ENCODE measurements around the gene NDUFAF2.
A peak's percentile ranks its signal among the peaks of the same experiment; 100 is the strongest.

Gene NDUFAF2

DNA sequence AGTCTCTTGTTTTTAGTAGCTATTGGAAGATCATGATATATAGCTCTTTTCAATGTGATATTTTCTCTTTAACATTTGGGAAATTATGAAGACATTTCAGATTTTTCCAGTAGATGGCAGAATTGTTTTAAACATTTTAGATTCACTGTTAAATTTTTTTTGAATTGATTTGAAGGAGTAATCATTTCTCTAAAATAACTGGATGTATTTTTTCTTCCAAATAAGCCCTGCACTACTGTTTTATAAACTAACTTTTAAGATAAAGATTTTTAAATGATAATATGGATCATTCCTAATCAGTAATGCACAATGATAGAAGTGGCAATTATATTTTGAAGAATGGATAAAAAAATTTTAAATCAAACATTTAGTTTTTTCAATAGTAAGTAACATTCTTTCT, 14.2 kb downstream of the NDUFAF2 start:
- TF ChIP-seq CTCF (IDR thresholded peaks at IDR 0.05; ENCODE audit: control insufficient read depth, insufficient read depth, low read depth, low read length, missing control alignments), result no peak
- H3K4me3 ChIP-seq (ENCODE audit: control insufficient read depth, low read depth, low read length), result no peak overlapping the region
- no peak for DNase-seq (ENCODE audit: low read depth)

- DNase-seq (ENCODE audit: low read depth), result no peak
- H3K4me3 ChIP-seq (ENCODE audit: control insufficient read depth, low read depth, low read length), result no peak overlapping the region
- TF ChIP-seq CTCF (IDR thresholded peaks at IDR 0.05; ENCODE audit: control insufficient read depth, insufficient read depth, low read depth, low read length, missing control alignments), result peak; percentile 58
Measured at GRCh38 chr5:60960591-60960990, 15.6 kb downstream of the NDUFAF2 start.

GRCh38 chr5:60961685-60962084, 16.7 kb downstream of the NDUFAF2 start:
- no peak for TF ChIP-seq CTCF (IDR thresholded peaks at IDR 0.05; ENCODE audit: control insufficient read depth, insufficient read depth, low read depth, low read length, missing control alignments)
- peak; percentile 27 for DNase-seq (ENCODE audit: low read depth)

DNA sequence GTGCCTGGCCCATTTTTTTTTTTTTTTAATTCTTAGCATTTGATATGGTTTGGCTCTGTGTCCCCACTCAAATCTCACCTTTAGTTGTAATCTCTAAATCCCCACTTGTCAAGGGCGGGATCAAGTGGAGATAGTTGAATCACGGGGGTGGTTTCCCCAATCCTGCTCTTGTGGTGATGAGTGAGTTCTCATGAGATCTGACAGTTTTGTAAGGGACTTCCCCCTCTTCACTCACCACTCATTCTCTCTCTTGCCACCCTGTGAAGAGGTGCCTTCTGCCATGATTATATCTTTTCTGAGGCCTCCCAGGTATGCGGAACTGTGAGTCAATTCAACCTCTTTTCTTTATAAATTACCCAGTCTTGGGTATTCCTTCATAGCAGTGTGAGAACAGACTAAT, 27.2 kb downstream of the NDUFAF2 start:
- no peak overlapping the region for H3K4me3 ChIP-seq (ENCODE audit: control insufficient read depth, low read depth, low read length)
- DNase-seq (ENCODE audit: low read depth), result no peak
- no peak for TF ChIP-seq CTCF (IDR thresholded peaks at IDR 0.05; ENCODE audit: control insufficient read depth, insufficient read depth, low read depth, low read length, missing control alignments)

More at GRCh38 chr5:60961685-60962084, 16.7 kb downstream of the NDUFAF2 start:
- H3K4me3 ChIP-seq (ENCODE audit: control insufficient read depth, low read depth, low read length), result no peak overlapping the region

DNA sequence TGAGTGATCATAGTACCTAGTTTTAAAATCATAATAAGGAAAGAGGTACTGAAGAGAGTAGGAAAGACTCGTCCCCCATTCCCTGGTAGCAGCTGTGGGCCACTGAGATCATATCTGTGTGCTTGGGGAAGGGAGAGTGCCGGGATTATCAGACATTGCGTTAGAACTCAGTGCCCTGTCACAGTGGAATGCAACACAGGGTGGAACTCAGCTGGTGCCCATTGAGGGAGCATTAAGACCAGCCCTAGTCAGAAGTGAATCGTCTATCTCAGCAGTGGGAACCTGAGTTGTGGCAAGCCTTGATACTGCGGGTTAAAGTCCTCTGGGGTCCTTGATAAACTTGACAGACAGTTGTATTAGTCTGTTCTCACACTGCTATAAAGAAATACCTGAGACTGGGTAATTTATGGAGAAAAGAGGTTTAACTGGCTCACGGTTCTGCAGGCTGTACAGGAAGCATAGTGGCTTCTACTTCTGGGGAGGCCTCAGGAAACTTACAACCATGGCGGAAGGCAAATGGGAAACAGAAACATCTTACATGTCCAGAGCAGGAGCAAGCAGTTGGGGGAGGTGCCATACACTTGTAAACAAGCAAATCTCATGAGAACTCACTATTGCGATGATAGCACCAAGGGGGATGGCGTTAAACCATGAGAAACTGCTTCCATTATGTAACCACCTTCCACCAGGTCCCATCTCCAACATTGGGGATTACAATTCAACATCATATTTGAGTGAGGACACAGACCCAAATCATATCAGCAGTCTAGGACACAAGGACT, 33.1 kb downstream of the NDUFAF2 start:
- no peak for TF ChIP-seq CTCF (IDR thresholded peaks at IDR 0.05; ENCODE audit: control insufficient read depth, insufficient read depth, low read depth, low read length, missing control alignments)
- H3K4me3 ChIP-seq (ENCODE audit: control insufficient read depth, low read depth, low read length), result no peak overlapping the region
- DNase-seq (ENCODE audit: low read depth), result no peak

DNA sequence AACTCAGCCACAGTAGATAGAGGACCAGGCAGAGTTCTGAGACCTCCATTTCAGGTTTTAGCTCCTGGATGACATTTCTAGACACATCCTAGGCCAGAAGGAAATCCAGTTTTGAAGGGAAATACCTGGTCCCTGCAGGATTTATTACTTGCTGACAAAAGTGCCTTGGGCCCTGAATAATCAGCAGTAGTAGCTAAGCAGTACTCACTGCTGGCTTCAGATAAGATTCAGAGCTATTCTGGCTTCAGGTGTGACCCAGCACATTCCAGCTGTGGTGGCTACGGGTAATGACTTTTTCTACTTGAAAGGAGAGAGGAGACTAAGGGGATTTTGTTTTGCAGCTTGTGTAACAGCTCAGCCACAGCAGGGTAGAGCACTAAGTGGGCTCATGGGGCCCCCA, 34.0 kb downstream of the NDUFAF2 start:
- no peak for DNase-seq (ENCODE audit: low read depth)
- H3K4me3 ChIP-seq (ENCODE audit: control insufficient read depth, low read depth, low read length), result no peak overlapping the region
- no peak for TF ChIP-seq CTCF (IDR thresholded peaks at IDR 0.05; ENCODE audit: control insufficient read depth, insufficient read depth, low read depth, low read length, missing control alignments)

Measured in AG09309 (cell line).